Hepatocyte (in vitro differentiated cells): ENCODE results near the gene SORCS2.

ENCODE experiments used
- CTCF ChIP-seq: fragments of 200-600 bp; sonication (generic); IDR thresholded peaks from 2 replicates; pipeline ENCODE4 v1.5.1; 2016; ENCODE audit warnings: antibody characterized with exemption, mild to moderate bottlenecking; ENCODE audit not compliant: poor library complexity
- EZH2phosphoT487 ChIP-seq: fragments of 200-600 bp; sonication (generic); IDR thresholded peaks from one replicate; pipeline ENCODE4 v1.6.1; 2018; ENCODE audit warnings: antibody characterized with exemption, mild to moderate bottlenecking, low read depth, moderate library complexity; ENCODE audit not compliant: unreplicated experiment, severe bottlenecking

- TF ChIP-seq CTCF (no peak), EZH2phosphoT487 (no peak)
Measured at GRCh38 chr4:7531640-7531994, 339.3 kb downstream of the SORCS2 start.
